ENCODE measurements around the gene CCDC107. TPM values are rescaled to one million over a fixed set of nuclear protein-coding genes. Genes with fewer than 3 reads are reported as not detected.
A peak's percentile ranks its signal among the peaks of the same experiment; 100 is the strongest.

CCDC107 gene
- total RNA-seq (2014; rRNA removed; shearing (Covaris generic)) (16.5 and 20.3 TPM in 2 replicates), total RNA-seq (2022) (10.0 and 11.4 TPM in 2 replicates), Bru-seq, nascent RNA (percentile 60 among the genes with signal in this experiment), BruChase-seq, experiment 1, labeled RNA remaining after a 6-hour chase (percentile 53 among the genes with signal in this experiment), BruChase-seq, experiment 2, labeled RNA remaining after a 2-hour chase (percentile 56 among the genes with signal in this experiment)
- long read RNA-seq, transcript CCDC107-206 (5 exons, 1,242 nt) = major isoform, 6 of 20 reads
- long read RNA-seq, partial matches to known transcripts = 0 of 20 reads
- long read RNA-seq, other reads (novel, unspliced or antisense) = 8 of 20 reads

DNA sequence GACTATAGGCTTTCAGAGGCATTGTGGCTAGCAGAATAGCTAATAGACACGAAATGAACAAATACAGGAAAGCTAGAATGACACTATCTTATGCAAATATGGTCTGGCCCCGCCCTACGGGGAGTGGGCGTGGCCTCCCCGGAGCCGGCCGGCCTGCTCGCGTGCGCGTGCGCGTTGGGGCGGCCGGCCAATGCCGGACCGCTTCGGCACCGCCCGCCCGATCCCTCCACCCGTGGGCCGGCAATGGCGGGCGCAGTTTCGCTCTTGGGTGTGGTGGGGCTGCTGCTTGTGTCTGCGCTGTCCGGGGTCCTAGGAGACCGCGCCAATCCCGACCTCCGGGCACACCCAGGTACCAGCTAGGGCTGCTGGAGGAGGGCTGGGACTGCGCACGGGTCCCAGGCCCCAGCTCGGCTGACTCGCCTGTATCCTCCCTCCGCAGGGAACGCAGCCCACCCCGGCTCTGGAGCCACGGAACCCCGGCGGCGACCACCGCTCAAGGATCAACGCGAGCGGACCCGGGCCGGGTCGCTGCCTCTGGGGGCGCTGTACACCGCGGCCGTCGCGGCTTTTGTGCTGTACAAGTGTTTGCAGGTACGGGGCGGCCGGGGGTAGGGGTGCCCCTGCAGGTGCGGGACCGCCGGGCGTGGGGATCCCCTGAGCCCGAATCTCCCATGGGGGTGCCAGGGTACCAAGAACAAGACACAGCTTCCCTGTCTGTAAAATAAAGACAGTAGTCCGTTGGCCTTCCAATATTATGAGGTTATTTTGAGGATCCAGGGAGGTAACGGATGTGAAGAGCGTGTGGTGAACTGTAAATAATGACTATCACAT is at the start of gene CCDC107:
Gene CCDC107 (plus strand): TSS at position 156 of the 831 bp plus-strand sequence. CDS start 88 bp downstream, at position 244.
- H2AFZ ChIP-seq (ENCODE audit: low read length) = peak within 1 kb of the TSS; percentile 62; the same call in 1 of the 2 replicates
- H4K20me1 ChIP-seq (ENCODE audit: insufficient read depth, low read length) = 0 out of 2 replicates have a peak, but pooled peaks cover 5% of the 10 kb centered on the region
- BruUV-seq (replicated peaks) = no TSS peak
- intact Hi-C loops (cut with micrococcal nuclease; ENCODE audit: unreplicated experiment) = loop anchor here (2.0 to 5.0 kb wide), 5 partner anchors 38 to 169 kb away; partner anchors contain the start of genes CD72, FAM221B, TESK1 and TMEM8B
- H3K9me2 ChIP-seq (ENCODE audit: insufficient read depth, low read length) = no peaks in the 10 kb centered on the region
- TF ChIP-seq CTCF (conservative IDR thresholded peaks at IDR 0.05; ENCODE audit: low read length) (peak; percentile 85), EZH2phosphoT487 (IDR thresholded peaks at IDR 0.05; ENCODE audit: borderline replicate concordance, low read depth, low read length) (no peak)
- no peaks in the 10 kb centered on the region for H3K9me3 ChIP-seq (ENCODE audit: low read length)
- peaks cover 19% of the 10 kb centered on the region; the same call in 1 of the 2 replicates for H3K79me2 ChIP-seq (ENCODE audit: insufficient read depth, low read depth, low read length)
- peak within 1 kb of the TSS; percentile 96 for H3K4me2 ChIP-seq (ENCODE audit: low read length)
- ChIA-PET CTCF (ENCODE audit: unreplicated experiment) (interaction anchor here (0.9 to 2.0 kb wide), 6 partner anchors 11 to 69 kb away, joined by 3 to 15 read pairs (median 4); partner anchors contain the start of gene TESK1), POLR2A (interaction anchor here (0.6 to 3.9 kb wide), 9 partner anchors 11 to 73 kb away, joined by 3 to 47 read pairs (median 6); partner anchors contain the start of genes CREB3, TESK1 and TLN1)
- H3K4me3 ChIP-seq (ENCODE audit: low read depth, low read length, poor library complexity, severe bottlenecking) = peak within 1 kb of the TSS; percentile 81
- H3K36me3 ChIP-seq (ENCODE audit: insufficient read depth, low read length) = peaks cover 34% of the 10 kb centered on the region
- peaks cover 65% of the 10 kb centered on the region for H3K4me1 ChIP-seq (ENCODE audit: insufficient read depth, low read length, poor library complexity, severe bottlenecking)
- DNase-seq (ENCODE audit: low spot score) = peak; percentile 91
- peak within 1 kb of the TSS; percentile 84 for H3K27ac ChIP-seq (ENCODE audit: low read depth, low read length, poor library complexity, severe bottlenecking)

GRCh38 chr9:35609001-35609819 is 48.9 kb upstream of the CCDC107 start:
- ChIA-PET POLR2A (no interaction called here), CTCF (ENCODE audit: unreplicated experiment) (no interaction called here)
- intact Hi-C loops (cut with micrococcal nuclease; ENCODE audit: unreplicated experiment) = loop anchor here (10.0 kb wide), 1 partner anchor 534 kb away; the partner anchor contains the start of genes FANCG and VCP
- H4K20me1 ChIP-seq (ENCODE audit: insufficient read depth, low read length) = no peaks in the 10 kb centered on the region
- peaks cover 24% of the 10 kb centered on the region for H3K4me1 ChIP-seq (ENCODE audit: insufficient read depth, low read length, poor library complexity, severe bottlenecking)
- no peak overlapping the region for H3K4me3 ChIP-seq (ENCODE audit: low read depth, low read length, poor library complexity, severe bottlenecking)
- H3K36me3 ChIP-seq (ENCODE audit: insufficient read depth, low read length) = peaks cover 59% of the 10 kb centered on the region
- no peaks in the 10 kb centered on the region for H3K9me3 ChIP-seq (ENCODE audit: low read length)
- peaks cover 15% of the 10 kb centered on the region for H3K79me2 ChIP-seq (ENCODE audit: insufficient read depth, low read depth, low read length)
- H3K4me2 ChIP-seq (ENCODE audit: low read length) = no peak overlapping the region
- TF ChIP-seq EZH2phosphoT487 (IDR thresholded peaks at IDR 0.05; ENCODE audit: borderline replicate concordance, low read depth, low read length) = no peak
- no peak for TF ChIP-seq CTCF (conservative IDR thresholded peaks at IDR 0.05; ENCODE audit: low read length)
- no peak overlapping the region for H3K27ac ChIP-seq (ENCODE audit: low read depth, low read length, poor library complexity, severe bottlenecking)
- BruUV-seq (replicated peaks) = no TSS peak
- DNase-seq (ENCODE audit: low spot score) = no peak
- no peak overlapping the region for H2AFZ ChIP-seq (ENCODE audit: low read length)
- H3K9me2 ChIP-seq (ENCODE audit: insufficient read depth, low read length) = no peaks in the 10 kb centered on the region

Measured in OCI-LY7 (cell line).